Left renal cortex interstitium (tissue), 4 donors: ENCODE results near the gene CCL18. TPM values are rescaled to one million over a fixed set of nuclear protein-coding genes. Genes with fewer than 3 reads are reported as not detected.
"Not testable (repeated sequence)": the region's sequence is repeated elsewhere in the genome, so short reads cannot be mapped to it uniquely, and the experiment has no call there.

Source experiments
- DNase-seq, 4 donors: peaks; one replicate each; pipeline ENCODE4 v3.0.0-alpha.2; 2013; ENCODE audit warnings: low read depth in 4 of 4, low spot score in 2 of 4, missing footprints in 1 of 4
- polyA plus RNA-seq, 4 donors: library from polyadenylated mRNA; unstranded; fragments of 120-200 nt; gene quantifications; one replicate each; pipeline ENCODE4 v1.2.1, GENCODE V29; 2013; ENCODE audit not compliant: insufficient read length in 4 of 4

Gene CCL18, protein sequence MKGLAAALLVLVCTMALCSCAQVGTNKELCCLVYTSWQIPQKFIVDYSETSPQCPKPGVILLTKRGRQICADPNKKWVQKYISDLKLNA
- not detected for polyA plus RNA-seq

GRCh38 chr17:36063786-36064541 is at the start of gene CCL18:
CCL18 (plus strand) TSS chr17:36064272; CDS start chr17:36064343, 71 bp downstream.
- DNase-seq = no peak

DNA sequence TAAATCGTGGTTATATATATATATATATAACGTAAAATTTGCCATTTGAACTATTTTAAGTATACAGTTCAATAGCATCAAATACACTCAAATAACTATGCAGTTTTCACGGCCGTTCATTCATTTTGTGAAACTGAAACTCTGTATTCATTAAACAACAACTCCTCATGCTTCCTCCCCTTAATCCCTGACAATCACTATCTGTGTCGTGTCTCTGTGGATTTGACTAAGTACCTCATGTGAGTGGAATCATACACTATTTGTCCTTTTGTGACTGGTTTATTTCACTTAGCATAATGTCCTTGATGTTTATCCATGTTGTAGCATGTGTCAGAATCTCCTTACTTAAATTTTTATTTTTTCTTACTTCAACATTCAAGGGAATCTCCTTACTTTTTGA is 49.1 kb upstream of the CCL18 start:
- no peak for DNase-seq

GRCh38 chr17:36015895-36016294 is 48.2 kb upstream of the CCL18 start:
- DNase-seq = not testable (repeated sequence)

- DNase-seq = no peak
Observed at GRCh38 chr17:36016555-36016954, 47.5 kb upstream of the CCL18 start.

DNA sequence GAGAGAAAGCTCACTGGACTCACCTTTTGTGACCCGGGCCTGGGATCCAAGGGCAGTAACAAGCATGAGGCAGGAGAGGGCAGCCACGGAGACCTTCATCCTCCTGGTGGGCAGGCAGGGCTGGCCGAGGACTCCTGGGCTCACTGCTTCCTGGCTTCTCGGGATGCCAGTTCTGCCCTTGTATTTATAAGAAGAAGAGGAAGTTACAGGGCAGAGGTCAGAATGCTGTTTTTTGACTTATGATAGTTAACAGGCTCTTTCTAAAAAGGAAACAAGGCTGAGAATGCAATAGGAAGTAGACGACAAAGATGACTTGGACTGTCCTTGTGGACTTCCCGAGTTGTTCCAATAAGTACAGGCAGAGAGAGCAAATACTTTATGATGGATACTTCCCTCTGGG is 46.3 kb upstream of the CCL18 start, which contains the start of gene CCL23:
Gene CCL23, minus strand, starts transcription at position 174 of the 400 bp plus-strand sequence. Its CDS starts 75 bp downstream, at position 99.
- no peak for DNase-seq

DNA sequence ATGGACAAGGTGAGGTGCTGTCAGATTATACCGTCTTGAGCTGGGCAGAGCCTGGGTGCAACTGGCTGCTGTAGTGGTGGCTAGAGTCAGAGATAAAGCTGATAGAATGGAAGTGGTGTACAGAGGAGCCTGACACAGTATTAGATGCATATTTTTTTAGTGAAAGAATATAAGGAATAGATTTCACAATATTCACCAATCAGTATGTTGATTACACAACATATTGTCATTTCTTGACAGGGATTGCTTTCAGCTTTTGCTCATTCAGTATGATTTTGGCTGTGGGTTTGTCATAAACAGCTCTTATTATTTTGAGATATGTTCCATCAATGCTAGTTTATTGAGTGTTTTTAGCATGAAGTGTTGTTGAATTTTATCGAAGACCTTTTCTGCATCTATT is 44.6 kb upstream of the CCL18 start:
- DNase-seq = no peak

GRCh38 chr17:36024106-36024869 is 39.8 kb upstream of the CCL18 start:
- DNase-seq = no peak

DNA sequence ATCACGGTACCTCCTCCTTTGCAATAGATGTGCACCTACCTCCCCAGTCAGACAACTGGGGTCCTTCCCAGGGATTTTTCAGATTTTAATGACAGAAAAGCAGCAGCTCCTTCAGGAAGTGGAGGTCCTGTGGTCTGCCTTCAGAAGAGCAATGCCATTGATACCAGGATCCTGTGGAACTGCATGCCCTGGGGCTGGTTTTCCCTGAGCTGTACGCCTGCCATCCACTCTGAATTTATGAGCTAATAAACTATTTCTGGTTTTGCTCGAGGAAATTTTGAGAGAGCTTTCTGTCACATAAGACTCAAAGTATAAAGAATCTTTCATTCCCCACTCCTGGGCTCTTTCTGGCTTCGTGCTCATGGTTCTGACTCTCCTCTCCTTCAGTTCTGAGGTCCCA is 36.3 kb upstream of the CCL18 start:
- no peak for DNase-seq

- no peak for DNase-seq
Observed at GRCh38 chr17:36030956-36031355, 33.1 kb upstream of the CCL18 start.

- DNase-seq = no peak
Observed at GRCh38 chr17:36034127-36034526, 29.9 kb upstream of the CCL18 start.

GRCh38 chr17:36036235-36036634 is 27.8 kb upstream of the CCL18 start:
- no peak for DNase-seq

- no peak for DNase-seq
Observed at GRCh38 chr17:36048066-36048465, 16.0 kb upstream of the CCL18 start.

DNA sequence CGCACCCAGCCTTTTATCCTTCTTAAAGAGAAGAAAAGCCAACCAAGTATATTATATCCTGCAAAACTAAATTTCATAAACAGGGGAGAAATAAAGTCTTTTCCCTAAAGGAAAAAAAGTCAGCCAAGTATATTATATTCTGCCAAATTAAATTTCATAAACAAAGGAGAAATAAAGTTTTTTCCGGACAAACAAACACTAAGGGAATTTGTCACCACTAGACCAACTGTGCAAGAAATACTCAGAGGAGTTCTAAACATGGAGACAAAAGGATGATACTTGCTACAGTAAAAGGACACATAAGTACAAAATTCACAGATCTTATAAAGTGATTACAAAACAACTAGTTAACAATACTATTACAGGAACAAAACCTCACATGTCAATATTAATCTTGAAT is 14.4 kb upstream of the CCL18 start:
- DNase-seq = no peak

GRCh38 chr17:36055171-36055570 is 8.9 kb upstream of the CCL18 start:
- no peak for DNase-seq

GRCh38 chr17:36055921-36056520 is 8.1 kb upstream of the CCL18 start:
- DNase-seq = no peak

DNA sequence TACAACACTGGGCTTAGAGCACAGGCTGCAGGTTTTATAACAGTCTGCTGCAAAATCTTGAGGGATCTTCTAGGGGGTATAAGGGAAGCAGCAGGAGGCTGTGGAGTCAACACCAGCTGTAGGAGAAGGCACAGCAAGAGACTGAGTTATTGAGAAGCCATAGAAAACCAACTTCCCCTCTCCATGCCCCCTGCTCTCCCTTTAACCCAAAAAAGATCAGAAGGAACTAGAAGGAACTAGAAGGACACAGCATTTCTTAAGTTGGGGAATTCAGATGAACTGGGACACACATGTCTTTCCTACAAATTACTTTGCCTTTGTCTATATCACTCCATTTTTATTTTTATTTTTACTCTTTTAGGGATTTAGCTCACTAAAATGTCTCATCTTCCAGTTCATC is 6.2 kb upstream of the CCL18 start:
- DNase-seq = no peak

GRCh38 chr17:36059406-36059805 is 4.7 kb upstream of the CCL18 start:
- DNase-seq = no peak

- DNase-seq = no peak
Observed at GRCh38 chr17:36060816-36061215, 3.3 kb upstream of the CCL18 start.

DNA sequence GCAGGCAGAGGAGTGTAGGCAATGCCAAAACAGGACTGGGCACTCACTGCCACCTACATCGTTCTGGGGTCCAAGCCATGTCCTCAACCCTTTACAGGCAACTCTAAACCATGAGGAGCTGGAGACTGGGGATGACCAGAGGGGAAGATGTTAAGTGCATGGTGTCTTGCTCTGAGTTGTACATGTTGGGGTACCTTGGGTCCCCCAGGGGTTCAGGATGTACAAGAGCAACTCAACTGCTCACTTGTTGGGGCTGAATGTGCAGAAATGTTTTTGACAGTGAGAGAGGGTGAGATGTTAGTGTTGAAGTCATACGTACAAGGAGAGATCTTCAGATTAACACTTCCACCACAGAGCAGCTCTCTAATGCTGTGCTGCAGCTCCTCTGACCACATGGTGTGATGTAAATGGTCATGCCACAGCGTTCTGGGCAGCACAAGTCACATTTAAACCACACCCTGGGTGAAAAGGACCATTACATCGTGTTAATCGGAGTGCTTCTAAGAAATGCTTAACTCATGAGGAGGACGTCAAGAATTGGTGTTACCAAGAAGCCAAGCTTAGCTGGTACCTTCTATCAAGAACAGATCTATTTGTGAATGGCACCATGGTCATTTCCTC is 2.4 kb downstream of the CCL18 start:
- DNase-seq = no peak

GRCh38 chr17:36068524-36068923 is 4.5 kb downstream of the CCL18 start:
- no peak for DNase-seq

- DNase-seq = no peak
Observed at GRCh38 chr17:36069136-36069535, 5.1 kb downstream of the CCL18 start.
